Testis (tissue), 2 donors: ENCODE measurements around the gene CCDC74B.
"Not testable (repeated sequence)": the region's sequence is repeated elsewhere in the genome, so short reads cannot be mapped to it uniquely, and the experiment has no call there.

Source experiments
- CTCF ChIP-seq, 3 experiments: fragments of 450-650 bp in 2 of 3; fragments of 200-600 bp in 1 of 3; sonication (generic) in 1 of 3; IDR thresholded peaks; one replicate each; pipeline ENCODE4 v1.5.1; 2016 to 2019; ENCODE audit warnings: antibody characterized with exemption in 3 of 3, mild to moderate bottlenecking in 2 of 3, moderate library complexity in 1 of 3
- POLR2A ChIP-seq: fragments of 450-650 bp; IDR thresholded peaks from one replicate; pipeline ENCODE4 v1.6.1; 2017; ENCODE audit warnings: antibody characterized with exemption, mild to moderate bottlenecking, moderate library complexity

DNA sequence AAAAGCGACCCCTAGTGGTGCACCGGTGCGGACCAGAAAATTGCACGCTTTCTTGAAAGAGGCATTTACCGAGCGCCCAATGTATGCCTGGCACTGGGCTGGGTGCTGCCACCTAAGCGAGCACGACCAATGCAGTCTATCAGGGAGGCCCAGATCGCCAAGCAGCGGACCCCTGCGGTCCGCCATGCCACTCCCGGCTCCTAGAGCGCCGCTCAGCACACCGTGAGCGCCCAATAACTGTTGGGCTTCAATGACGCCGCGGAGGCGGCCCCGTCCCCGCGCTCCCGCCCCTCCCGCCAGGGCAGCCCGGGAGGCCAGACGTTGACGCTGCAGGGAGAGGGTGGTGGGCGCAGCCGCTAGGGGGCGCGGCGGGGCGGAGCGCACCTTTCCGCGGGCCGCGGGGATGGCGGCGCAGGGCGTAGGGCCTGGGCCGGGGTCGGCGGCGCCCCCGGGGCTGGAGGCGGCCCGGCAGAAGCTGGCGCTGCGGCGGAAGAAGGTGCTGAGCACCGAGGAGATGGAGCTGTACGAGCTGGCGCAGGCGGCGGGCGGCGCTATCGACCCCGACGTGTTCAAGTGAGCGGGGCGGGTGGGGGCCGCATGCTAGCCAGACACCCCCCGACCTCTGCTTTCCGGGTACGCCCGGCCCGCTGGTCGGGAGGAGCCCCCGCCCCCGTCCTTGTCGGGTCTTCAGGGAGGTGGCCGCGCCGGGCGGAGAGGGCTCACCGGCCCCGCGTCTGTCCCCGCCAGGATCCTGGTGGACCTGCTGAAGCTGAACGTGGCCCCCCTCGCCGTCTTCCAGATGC is 37.2 kb upstream of the CCDC74B start, which contains the start of gene MZT2B:
- TF ChIP-seq CTCF (IDR thresholded peaks at IDR 0.05), result peak; percentile 88 to 93 (median 89)
- TF ChIP-seq POLR2A, result not testable (repeated sequence)
